SU-DHL-6 (cell line): ENCODE data around the gene ACTL8.

ENCODE experiments used
- CTCF ChIP-seq: fragments of 200-600 bp; sonication (generic); IDR thresholded peaks from one replicate; pipeline ENCODE4 v1.5.1; 2017; ENCODE audit warnings: antibody characterized with exemption, mild to moderate bottlenecking, low read length, moderate library complexity; ENCODE audit not compliant: insufficient read depth, poor library complexity, severe bottlenecking
- EZH2phosphoT487 ChIP-seq: fragments of 200-600 bp; sonication (generic), shearing (Covaris generic); conservative IDR thresholded peaks from 2 replicates; pipeline ENCODE4 v1.6.1; 2018; ENCODE audit warnings: mild to moderate bottlenecking, antibody characterized with exemption, low read length, moderate library complexity, mixed read lengths

GRCh38 chr1:17862121-17862520, 107.0 kb downstream of the ACTL8 start:
- no peak for TF ChIP-seq EZH2phosphoT487
- no peak for TF ChIP-seq CTCF
